HepG2 (cell line): ENCODE data around the gene IFIT2. TPM values are rescaled to one million over a fixed set of nuclear protein-coding genes. Genes with fewer than 3 reads are reported as not detected.

Experiments used
- ATAC-seq: fragments of 200-7000 bp; cut with Tn5 transposase; 3 replicates; pipeline ENCODE4 v1.9.1; 2020; ENCODE audit warnings: mild to moderate bottlenecking, moderate library complexity
- BruUV-seq: library from RNA; stranded (reverse); fragments of 400-500 nt; replicated peaks from 2 replicates; lab custom pipeline; 2021; lab: Mats Ljungman, UMichigan
- CTCF ChIA-PET: fragments of 300-600 bp; formaldehyde crosslinking; extraction: SDS; loops from one replicate; lab custom pipeline; 2021; ENCODE audit warnings: low total read pairs, inconsistent platforms, low intra/inter-chr PET ratio; lab: Yijun Ruan, JAX
- POLR2A ChIA-PET: fragments of 350-600 bp; sonication (Branson Sonifier 250); formaldehyde crosslinking; loops from one replicate; lab custom pipeline; 2020; ENCODE audit warnings: antibody characterized with exemption, inconsistent platforms; lab: Yijun Ruan, JAX
- DNase-seq: peaks from one replicate; pipeline ENCODE4 v3.0.0-alpha.2; 2015; ENCODE audit warnings: low spot score
- FAIRE-seq: peaks from 3 replicates; lab custom pipeline; 2011; peaks lifted over from hg19 to GRCh38; lab: Jason Lieb, UNC
- H2AFZ ChIP-seq: one replicate; pipeline ENCODE4 v1.6.1; 2011; ENCODE audit warnings: low read length, inconsistent platforms
- H3K27ac ChIP-seq: fragments of 300-600 bp; 3 replicates; pipeline ENCODE4 v1.8.0; 2011; ENCODE audit warnings: mixed run types, mild to moderate bottlenecking, mixed read lengths, low read length, inconsistent platforms; ENCODE audit not compliant: insufficient read depth; ENCODE audit errors: extremely low read length
- H3K27me3 ChIP-seq, 2 experiments: fragments of 200-600 bp in 1 of 2; 2 replicates in 1 of 2; 3 replicates in 1 of 2; pipeline versions ENCODE4 v1.6.0 to v1.8.0; 2011; ENCODE audit warnings: low read length in 2 of 2, mild to moderate bottlenecking in 2 of 2, moderate library complexity in 2 of 2, inconsistent platforms in 1 of 2; ENCODE audit not compliant: insufficient read depth in 2 of 2, control insufficient read depth in 1 of 2
- H3K36me3 ChIP-seq, 2 experiments: fragments of 200-600 bp in 1 of 2; replicated peaks in 1 of 2; 2 replicates in 1 of 2; 3 replicates in 1 of 2; pipeline versions ENCODE4 v1.5.1 to v1.8.0; 2011; ENCODE audit warnings: low read length in 2 of 2, inconsistent platforms in 1 of 2; ENCODE audit not compliant: insufficient read depth in 2 of 2, control insufficient read depth in 1 of 2
- H3K4me1 ChIP-seq: 2 replicates; pipeline ENCODE4 v1.5.1; 2012; ENCODE audit warnings: low read length, inconsistent platforms; ENCODE audit not compliant: insufficient read depth
- H3K4me2 ChIP-seq: 2 replicates; pipeline ENCODE4 v1.6.0; 2011; ENCODE audit warnings: low read depth, low read length, inconsistent platforms
- H3K4me3 ChIP-seq, 3 experiments: fragments of 200-600 bp in 1 of 3; sonication (generic), shearing (Covaris generic) in 1 of 3; replicated peaks in 1 of 3; 2 replicates each; pipeline ENCODE4 v1.5.1; 2011 to 2016; ENCODE audit warnings: low read length in 3 of 3, inconsistent platforms in 2 of 3, low read depth in 2 of 3, mild to moderate bottlenecking in 2 of 3, control low read depth in 1 of 3, mixed read lengths in 1 of 3; ENCODE audit not compliant: insufficient read depth in 1 of 3
- H3K79me2 ChIP-seq: one replicate; pipeline ENCODE4 v1.6.1; 2011; ENCODE audit warnings: low read length, inconsistent platforms; ENCODE audit not compliant: insufficient read depth
- H3K9ac ChIP-seq: 2 replicates; pipeline ENCODE4 v1.6.0; 2011; ENCODE audit warnings: mild to moderate bottlenecking, low read depth, low read length, inconsistent platforms; ENCODE audit not compliant: insufficient read depth
- H3K9me3 ChIP-seq: 2 replicates; pipeline ENCODE4 v1.5.1; 2012; ENCODE audit warnings: mild to moderate bottlenecking, low read length
- H4K20me1 ChIP-seq: 2 replicates; pipeline ENCODE4 v1.6.0; 2011; ENCODE audit warnings: inconsistent platforms, mild to moderate bottlenecking, low read length, moderate library complexity; ENCODE audit not compliant: insufficient read depth
- IRF1 ChIP-seq: sonication (generic); formaldehyde crosslinking; IDR thresholded peaks from 2 replicates; pipeline ENCODE4 v1.4.0; 2020; ENCODE audit warnings: low read depth, mild to moderate bottlenecking, missing genetic modification reagents
- POLR2G ChIP-seq: fragments of 200-400 bp; formaldehyde crosslinking; IDR thresholded peaks from 2 replicates; pipeline ENCODE4 v1.6.1; 2018; ENCODE audit warnings: mild to moderate bottlenecking, low read depth, low read length, moderate library complexity
- SMARCE1 ChIP-seq: fragments of 450-650 bp; IDR thresholded peaks from 2 replicates; pipeline ENCODE4 v1.6.1; 2017; ENCODE audit warnings: borderline replicate concordance
- TBP ChIP-seq: sonication (generic); formaldehyde crosslinking; IDR thresholded peaks from 2 replicates; pipeline ENCODE4 v1.5.0; 2020; ENCODE audit warnings: missing genetic modification reagents
- ZNF549 ChIP-seq: sonication (generic); formaldehyde crosslinking; IDR thresholded peaks from 2 replicates; pipeline ENCODE4 v1.5.0; 2020; ENCODE audit warnings: missing genetic modification reagents
- ZNF670 ChIP-seq: sonication (generic); formaldehyde crosslinking; IDR thresholded peaks from 2 replicates; pipeline ENCODE4 v1.8.0; 2022; ENCODE audit warnings: mild to moderate bottlenecking, missing genetic modification reagents, borderline replicate concordance
- ZNF691 ChIP-seq: sonication (generic); formaldehyde crosslinking; IDR thresholded peaks from 2 replicates; pipeline ENCODE4 v1.4.0; 2020; ENCODE audit warnings: missing genetic modification reagents, low read depth, mild to moderate bottlenecking, borderline replicate concordance
- ZNF775 ChIP-seq: sonication (generic); formaldehyde crosslinking; IDR thresholded peaks from 2 replicates; pipeline ENCODE4 v1.4.0; 2020; ENCODE audit warnings: missing genetic modification reagents, mild to moderate bottlenecking, moderate library complexity, borderline replicate concordance
- ZSCAN22 ChIP-seq: sonication (generic); formaldehyde crosslinking; IDR thresholded peaks from 2 replicates; pipeline ENCODE4 v1.4.0; 2020; ENCODE audit warnings: mild to moderate bottlenecking, missing genetic modification reagents
- WGBS: methylation state at CpG from one replicate; pipeline ENCODE4 v1.1.6; 2017; ENCODE audit warnings: low lambda C conversion rate; 5-methylcytosine and 5-hydroxymethylcytosine counted together
- in situ Hi-C: cut with HindIII; loops from 2 replicates; pipeline ENCODE4 v1.10.0; 2017; ENCODE audit warnings: low pct_unique_long_range_greater_than_20kb; ENCODE audit not compliant: extremely low pct_ligation_motif_present
- intact Hi-C: fragments of 100-400 bp; cut with micrococcal nuclease; formaldehyde crosslinking; loops from one replicate; pipeline ENCODE4 v1.10.0; 2022; ENCODE audit not compliant: unreplicated experiment
- polyA plus RNA-seq, 8 experiments: library from polyadenylated mRNA; depleted of rRNA in 3 of 8; stranded (reverse) in 7 of 8; unstranded in 1 of 8; fragments of >200 nt; fragmentation: Illumina TruSeq in 4 of 8; extraction: Trizol in 4 of 8; gene quantifications; 2 replicates each; pipeline versions ENCODE4 v1.2.1 to v1.2.3, GENCODE V29; 2011 to 2016; ENCODE audit warnings: low read depth in 4 of 8, missing spikeins in 1 of 8, mixed read lengths in 1 of 8; ENCODE audit not compliant: insufficient read depth in 1 of 8
- total RNA-seq, 5 experiments: library from RNA; depleted of rRNA; stranded (reverse); fragments of >200 nt; fragmentation: Illumina TruSeq; extraction: Trizol; gene quantifications; 2 replicates each; pipeline ENCODE4 v1.2.3, GENCODE V29; 2016; ENCODE audit warnings: low read depth in 1 of 5

Gene IFIT2
- total and polyA plus RNA-seq, 2 of the 13 experiments (the other 11 are each of a cell fraction or from before 2014, with no cell fraction given), result 0.04 to 0.15 TPM

GRCh38 chr10:89302625-89303024, 779 bp downstream of the IFIT2 start (continued):
- TF ChIP-seq ZNF670 (CRISPR knock-in tag), result no peak

- no TSS peak for BruUV-seq
- WGBS, result 79% methylated on average over 2 of the region's 2 CpGs
- Histone ChIP-seq H3K27me3 (peaks cover 0 to 3% of the 10 kb centered on the region in 2 experiments; a peak in 1 of 5 replicates), H4K20me1 (no peaks in the 10 kb centered on the region), H3K27ac (no peak overlapping the region), H3K9me3 (no peaks in the 10 kb centered on the region), H3K36me3 (no peaks in the 10 kb centered on the region), H3K9ac (no peak overlapping the region), H3K4me2 (no peak overlapping the region), H3K4me3 (no peak overlapping the region), H3K4me1 (peaks cover 24% of the 10 kb centered on the region), H2AFZ (no peak overlapping the region), H3K79me2 (no peaks in the 10 kb centered on the region)
- DNase-seq, result no peak
- POLR2A ChIA-PET, result interaction anchor here (2.3 kb wide), 1 partner anchor 49 kb away, joined by 8 read pairs; no protein-coding TSS in a partner anchor
- no peak for TF ChIP-seq ZNF775 (CRISPR knock-in tag)
- no peak for TF ChIP-seq ZSCAN22 (CRISPR knock-in tag)
- TF ChIP-seq ZNF549 (CRISPR knock-in tag), result no peak
- no peak for TF ChIP-seq IRF1 (CRISPR knock-in tag)
- TF ChIP-seq POLR2G, result no peak
- TF ChIP-seq ZNF691 (CRISPR knock-in tag), result no peak
- TF ChIP-seq TBP (CRISPR knock-in tag), result no peak
- no peak for TF ChIP-seq SMARCE1
- no peak for ATAC-seq
- no peak for FAIRE-seq
- in situ Hi-C loops (no loop called here), intact Hi-C loops (no loop called here)
- CTCF ChIA-PET, result no interaction called here
These were observed 1.3 kb downstream of the IFIT2 start for GRCh38 chr10:89303161-89303560.
